H1 (cell line): Measurements from ENCODE around the gene ANKRD6. TPM values are rescaled to one million over a fixed set of nuclear protein-coding genes. Genes with fewer than 3 reads are reported as not detected.

Experiments used
- CTCF ChIA-PET: fragments of 300-600 bp; sonication (Branson Sonifier 250); formaldehyde crosslinking; loops from one replicate; lab custom pipeline; 2021; ENCODE audit not compliant: partially characterized antibody; lab: Charles Lee
- POLR2A ChIA-PET: fragments of 300-600 bp; sonication (Branson Sonifier 250); formaldehyde crosslinking; loops from one replicate; lab custom pipeline; 2021; ENCODE audit warnings: inconsistent platforms; ENCODE audit not compliant: partially characterized antibody; lab: Charles Lee
- DNase-seq, 2 experiments: peaks; one replicate each; pipeline versions ENCODE4 v3.0.0 to v3.0.0-alpha.2; 2010 to 2022; ENCODE audit warnings: low spot score in 2 of 2, low read depth in 1 of 2, mixed read lengths in 1 of 2
- FAIRE-seq: peaks from 2 replicates; lab custom pipeline; 2011; peaks lifted over from hg19 to GRCh38; lab: Jason Lieb, UNC
- H2AFZ ChIP-seq: 2 replicates; pipeline ENCODE4 v1.8.1; 2012; ENCODE audit warnings: low read length, inconsistent platforms
- H2AK5ac ChIP-seq: 2 replicates; pipeline ENCODE4 v1.6.1; 2013; ENCODE audit warnings: low read depth, low read length
- H2BK120ac ChIP-seq: replicated peaks from 2 replicates; pipeline ENCODE3; 2013; ENCODE audit warnings: low read depth, low read length, inconsistent platforms
- H2BK12ac ChIP-seq: 2 replicates; pipeline ENCODE4 v1.6.1; 2013; ENCODE audit warnings: low read depth, low read length
- H2BK15ac ChIP-seq: 2 replicates; pipeline ENCODE4 v1.6.1; 2013; ENCODE audit warnings: low read length
- H2BK20ac ChIP-seq: 2 replicates; pipeline ENCODE4 v1.6.1; 2013; ENCODE audit warnings: low read length
- H2BK5ac ChIP-seq: 2 replicates; pipeline ENCODE4 v1.6.1; 2013; ENCODE audit warnings: low read depth, low read length
- H3K14ac ChIP-seq: 2 replicates; pipeline ENCODE4 v1.6.1; 2013; ENCODE audit warnings: inconsistent platforms; ENCODE audit not compliant: insufficient read length
- H3K18ac ChIP-seq: 2 replicates; pipeline ENCODE4 v1.6.1; 2013; ENCODE audit warnings: low read length; ENCODE audit errors: extremely low read depth
- H3K23ac ChIP-seq: 2 replicates; pipeline ENCODE4 v1.6.1; 2013; ENCODE audit warnings: inconsistent platforms; ENCODE audit not compliant: insufficient read length
- H3K23me2 ChIP-seq: 2 replicates; pipeline ENCODE4 v1.6.1; 2013; ENCODE audit warnings: low read depth, low read length
- H3K27ac ChIP-seq: 2 replicates; pipeline ENCODE4 v1.6.1; 2011; ENCODE audit warnings: low read depth, low read length, inconsistent platforms
- H3K27me3 ChIP-seq, 4 experiments: replicated peaks in 1 of 4; 1 replicate in 1 of 4; 2 replicates in 3 of 4; pipeline versions ENCODE4 v1.6.1 to v1.8.1; 2011 to 2013; ENCODE audit warnings: low read length in 3 of 4, mild to moderate bottlenecking in 3 of 4, inconsistent platforms in 2 of 4, mixed read lengths in 2 of 4, moderate library complexity in 1 of 4; ENCODE audit not compliant: control insufficient read depth in 3 of 4, insufficient read depth in 3 of 4; ENCODE audit errors: extremely low read depth in 1 of 4
- H3K36me3 ChIP-seq, 4 experiments: 2 replicates each; pipeline versions ENCODE4 v1.6.1 to v1.8.1; 2011 to 2013; ENCODE audit warnings: mild to moderate bottlenecking in 4 of 4, low read length in 3 of 4, moderate library complexity in 2 of 4, control low read depth in 1 of 4, inconsistent platforms in 1 of 4; ENCODE audit not compliant: insufficient read depth in 4 of 4, control insufficient read depth in 2 of 4
- H3K4ac ChIP-seq: replicated peaks from 2 replicates; pipeline ENCODE3; 2013; ENCODE audit warnings: low read length, low read depth, mixed read lengths, inconsistent platforms; ENCODE audit not compliant: insufficient read length
- H3K4me1 ChIP-seq, 4 experiments: replicated peaks in 1 of 4; 1 replicate in 1 of 4; 2 replicates in 3 of 4; pipeline versions ENCODE4 v1.6.1 to v1.8.1; 2011 to 2013; ENCODE audit warnings: low read length in 3 of 4, inconsistent platforms in 2 of 4, mixed read lengths in 1 of 4; ENCODE audit not compliant: insufficient read depth in 4 of 4, control insufficient read depth in 3 of 4
- H3K4me2 ChIP-seq, 2 experiments: 2 replicates each; pipeline versions ENCODE4 v1.6.1 to v1.8.1; 2011 to 2013; ENCODE audit warnings: low read depth in 2 of 2, low read length in 2 of 2, control low read depth in 1 of 2, inconsistent platforms in 1 of 2, mild to moderate bottlenecking in 1 of 2; ENCODE audit not compliant: insufficient read depth in 1 of 2
- H3K4me3 ChIP-seq, 4 experiments: fragments of 200-600, 300-600 bp in 1 of 4; sonication (generic), shearing (Covaris generic), sonication (Bioruptor Twin) in 1 of 4; 2 replicates each; pipeline versions ENCODE4 v1.5.1 to v1.8.1; 2011 to 2016; ENCODE audit warnings: low read length in 4 of 4, low read depth in 3 of 4, control low read depth in 2 of 4, inconsistent platforms in 2 of 4, mild to moderate bottlenecking in 2 of 4, mixed read lengths in 1 of 4, moderate library complexity in 1 of 4; ENCODE audit not compliant: insufficient read depth in 2 of 4; ENCODE audit errors: extremely low read depth in 1 of 4
- H3K56ac ChIP-seq: replicated peaks from 2 replicates; pipeline ENCODE3; 2013; ENCODE audit warnings: low read depth, mild to moderate bottlenecking, mixed read lengths, low read length, inconsistent platforms; ENCODE audit not compliant: insufficient read length
- H3K79me1 ChIP-seq: 2 replicates; pipeline ENCODE4 v1.6.1; 2013; ENCODE audit warnings: low read depth, low read length, control low read depth
- H3K79me2 ChIP-seq, 2 experiments: 2 replicates each; pipeline versions ENCODE4 v1.6.1 to v1.8.1; 2012 to 2013; ENCODE audit warnings: low read length in 2 of 2, mild to moderate bottlenecking in 2 of 2, inconsistent platforms in 1 of 2; ENCODE audit not compliant: insufficient read depth in 2 of 2, control insufficient read depth in 1 of 2
- H3K9ac ChIP-seq, 4 experiments: replicated peaks in 1 of 4; 1 replicate in 1 of 4; 2 replicates in 3 of 4; pipeline versions ENCODE4 v1.6.1 to v1.8.1; 2011 to 2013; ENCODE audit warnings: low read depth in 3 of 4, low read length in 3 of 4, control low read depth in 2 of 4, mild to moderate bottlenecking in 2 of 4, moderate library complexity in 2 of 4, inconsistent platforms in 1 of 4; ENCODE audit errors: extremely low read depth in 1 of 4
- H3K9me3 ChIP-seq, 2 experiments: 2 replicates each; pipeline versions ENCODE4 v1.6.1 to v1.8.1; 2012 to 2013; ENCODE audit warnings: mild to moderate bottlenecking in 2 of 2, moderate library complexity in 2 of 2, control low read depth in 1 of 2, inconsistent platforms in 1 of 2, low read depth in 1 of 2, low read length in 1 of 2, mixed read lengths in 1 of 2; ENCODE audit not compliant: insufficient read depth in 2 of 2
- H4K20me1 ChIP-seq, 2 experiments: replicated peaks in 1 of 2; 2 replicates each; pipeline versions ENCODE3 to v1.8.1; 2011 to 2013; ENCODE audit warnings: inconsistent platforms in 2 of 2, low read length in 2 of 2, mild to moderate bottlenecking in 1 of 2; ENCODE audit not compliant: insufficient read depth in 2 of 2, control insufficient read depth in 1 of 2
- H4K5ac ChIP-seq: 2 replicates; pipeline ENCODE4 v1.6.1; 2013; ENCODE audit warnings: low read length, low read depth, mixed read lengths, inconsistent platforms; ENCODE audit not compliant: insufficient read length
- H4K8ac ChIP-seq: 2 replicates; pipeline ENCODE4 v1.8.0; 2013; ENCODE audit warnings: mild to moderate bottlenecking, moderate library complexity, low read length, inconsistent platforms; ENCODE audit not compliant: insufficient read depth; ENCODE audit errors: extremely low read depth
- H4K91ac ChIP-seq: replicated peaks from 2 replicates; pipeline ENCODE3; 2013; ENCODE audit warnings: low read length, mixed read lengths, inconsistent platforms; ENCODE audit not compliant: insufficient read length
- ASH2L ChIP-seq: fragments of 200-600, 300-600 bp; sonication (generic); IDR thresholded peaks from one replicate; pipeline ENCODE4 v1.7.1; 2017; ENCODE audit warnings: low read length
- BACH1 ChIP-seq: IDR thresholded peaks from 2 replicates; pipeline ENCODE4 v1.6.1; 2012; ENCODE audit warnings: low read length, improper control_type of control experiment
- BRCA1 ChIP-seq: IDR thresholded peaks from 2 replicates; pipeline ENCODE4 v1.6.1; 2012; ENCODE audit warnings: low read depth, low read length, improper control_type of control experiment
- CBX5 ChIP-seq: fragments of 300-800, 300-1000 bp; sonication (generic); IDR thresholded peaks from 2 replicates; pipeline ENCODE4 v1.7.1; 2016; ENCODE audit warnings: antibody characterized with exemption, low read length, low read depth
- CTBP2 ChIP-seq: IDR thresholded peaks from 2 replicates; pipeline ENCODE4 v1.7.0; 2011; ENCODE audit warnings: borderline replicate concordance, mild to moderate bottlenecking, moderate library complexity, mixed read lengths, low read length; ENCODE audit not compliant: insufficient read depth, insufficient read length
- HDAC2 ChIP-seq, 2 experiments: fragments of 300-600 bp in 1 of 2; sonication (generic) in 1 of 2; IDR thresholded peaks; 2 replicates each; pipeline ENCODE4 v1.6.1; 2011 to 2012; ENCODE audit warnings: low read depth in 2 of 2, low read length in 2 of 2, mild to moderate bottlenecking in 2 of 2, moderate library complexity in 2 of 2, borderline replicate concordance in 1 of 2, inconsistent platforms in 1 of 2
- MAX ChIP-seq: IDR thresholded peaks from 2 replicates; pipeline ENCODE4 v1.6.1; 2012; ENCODE audit warnings: inconsistent platforms
- RNF2 ChIP-seq: fragments of 200-900, 300-1000 bp; sonication (generic); IDR thresholded peaks from 2 replicates; pipeline ENCODE4 v1.7.1; 2016; ENCODE audit warnings: borderline replicate concordance, low read depth, mild to moderate bottlenecking, antibody characterized with exemption, low read length; ENCODE audit not compliant: poor library complexity, severe bottlenecking; ENCODE audit errors: missing control alignments
- SIRT6 ChIP-seq: IDR thresholded peaks from one replicate; pipeline ENCODE4 v1.7.1; 2012; ENCODE audit warnings: low read length, inconsistent platforms
- SP1 ChIP-seq: IDR thresholded peaks from 2 replicates; pipeline ENCODE4 v1.6.1; 2011; ENCODE audit warnings: low read depth, low read length
- SP2 ChIP-seq: IDR thresholded peaks from 2 replicates; pipeline ENCODE4 v1.6.1; 2012; ENCODE audit warnings: mild to moderate bottlenecking, low read length, inconsistent platforms
- TEAD4 ChIP-seq: IDR thresholded peaks from 2 replicates; pipeline ENCODE4 v1.6.1; 2012; ENCODE audit warnings: low read depth, low read length, inconsistent platforms, mixed read lengths
- YY1 ChIP-seq: IDR thresholded peaks from 2 replicates; pipeline ENCODE4 v1.6.1; 2011; ENCODE audit warnings: low read depth, mild to moderate bottlenecking, low read length
- WGBS, 2 experiments: shearing (Covaris generic) in 1 of 2; methylation state at CpG; one replicate each; pipeline versions ENCODE4 v1.1.6 to v1.1.7; 2013 to 2015; ENCODE audit warnings: low lambda C conversion rate in 2 of 2, mixed read lengths in 2 of 2, inconsistent platforms in 1 of 2, low coverage in 1 of 2, missing lambda C conversion rate in 1 of 2; ENCODE audit not compliant: insufficient replicate concordance in 2 of 2, insufficient coverage in 1 of 2, insufficient read length in 1 of 2; ENCODE audit errors: extremely low coverage in 1 of 2, missing lambda C conversion rate in 1 of 2; 5-methylcytosine and 5-hydroxymethylcytosine counted together
- polyA plus RNA-seq, 7 experiments: library from polyadenylated mRNA; depleted of rRNA in 3 of 7; stranded (reverse) in 5 of 7; unstranded in 2 of 7; fragments of >200 nt in 5 of 7; fragments of 200-250 nt in 2 of 7; gene quantifications; 1 replicate in 5 of 7; 2 replicates in 1 of 7; 4 replicates in 1 of 7; pipeline versions ENCODE4 v1.2.1 to v1.2.3, GENCODE V29; 2011 to 2013; ENCODE audit warnings: missing spikeins in 2 of 7, mixed read lengths in 2 of 7
- total RNA-seq: library from RNA; stranded (reverse); fragmentation: NEBNext Ultra II Directional; extraction: Animal tissue kit (Norgen Biotek cat#: 25700); gene quantifications from 2 replicates; pipeline ENCODE4 v1.2.1, GENCODE V29; 2021

Gene ANKRD6
- total and polyA plus RNA-seq, 2 of the 8 experiments (the other 6 are each of a cell fraction or from before 2014, with no cell fraction given): 5.9 to 12.8 TPM

GRCh38 chr6:89483111-89483720 is 50.3 kb downstream of the ANKRD6 start:
- no peak overlapping the region for H4K8ac ChIP-seq
- no peak overlapping the region for H3K9ac ChIP-seq
- no peaks in the 10 kb centered on the region for H3K27me3 ChIP-seq
- peak overlapping the region in 1 of 4 experiments; percentile 26; a peak in 1 of 8 replicates for H3K4me3 ChIP-seq
- no peak overlapping the region for H2BK15ac ChIP-seq
- FAIRE-seq: peak; percentile 96
- peak overlapping the region; percentile 63; the same call in 1 of the 2 replicates for H2BK20ac ChIP-seq
- H4K5ac ChIP-seq: no peak overlapping the region
- DNase-seq: peak; percentile 59 to 62
- no peaks in the 10 kb centered on the region for H3K79me2 ChIP-seq
- H2BK12ac ChIP-seq: no peak overlapping the region
- H3K27ac ChIP-seq: no peak overlapping the region
- no peak overlapping the region for H4K91ac ChIP-seq
- H3K79me1 ChIP-seq: no peaks in the 10 kb centered on the region
- CTCF ChIA-PET: interaction anchor here (0.9 to 1.2 kb wide), 3 partner anchors 10 to 15 kb away, joined by 3 to 5 read pairs (median 4); no protein-coding TSS in a partner anchor
- WGBS, 2 experiments: 22% methylated on average over 7 of the region's 7 CpGs; no CpG with 5 or more reads in 1 of the 2 experiments
- no peaks in the 10 kb centered on the region for H3K23me2 ChIP-seq
- H3K23ac ChIP-seq: no peak overlapping the region
- H3K18ac ChIP-seq: peak overlapping the region; percentile 21; the same call in 1 of the 2 replicates
- no peaks in the 10 kb centered on the region for H3K9me3 ChIP-seq
- H3K56ac ChIP-seq: no peak overlapping the region
- H3K14ac ChIP-seq: no peak overlapping the region
- no peaks in the 10 kb centered on the region for H4K20me1 ChIP-seq
- no peak overlapping the region for H2AK5ac ChIP-seq
- no peak overlapping the region for H2AFZ ChIP-seq
- POLR2A ChIA-PET: no interaction called here
- H3K36me3 ChIP-seq: no peaks in the 10 kb centered on the region
- no peak overlapping the region for H3K4ac ChIP-seq
- H3K4me1 ChIP-seq: peaks cover 3 to 23% (median 7%) of the 10 kb centered on the region in 4 experiments
- H3K4me2 ChIP-seq: peak overlapping the region; percentile 36 to 50
- peak overlapping the region; percentile 13; the same call in 1 of the 2 replicates for H2BK5ac ChIP-seq
- no peak overlapping the region for H2BK120ac ChIP-seq
- no peak for TF ChIP-seq SIRT6
- no peak for TF ChIP-seq RNF2
- TF ChIP-seq YY1: peak; percentile 56; the same call in 1 of the 2 replicates
- 0 out of 2 replicates have a peak, but pooled peaks have one; percentile 16 for TF ChIP-seq MAX
- TF ChIP-seq HDAC2 (IDR thresholded peaks at IDR 0.05; ENCODE audit: borderline replicate concordance in 1 of 2, low read depth in 2 of 2, low read length in 2 of 2): peak; percentile 84 to 94; a peak in 3 of 4 replicates
- no peak for TF ChIP-seq CBX5
- TF ChIP-seq TEAD4: no peak
- TF ChIP-seq SP1: peak; percentile 33; the same call in 1 of the 2 replicates
- TF ChIP-seq BRCA1: no peak
- no peak for TF ChIP-seq SP2
- peak; percentile 88 for TF ChIP-seq CTBP2
- TF ChIP-seq ASH2L: peak; percentile 65
- TF ChIP-seq BACH1: peak; percentile 73
